AG08396 (cell line): ENCODE measurements around the gene NFE2L3.
"Not testable (repeated sequence)": the region's sequence is repeated elsewhere in the genome, so short reads cannot be mapped to it uniquely, and the experiment has no call there.

Source experiments
- DNase-seq: peaks from one replicate; pipeline ENCODE4 v3.0.0; 2012; ENCODE audit warnings: low spot score, mixed read lengths

NFE2L3 gene

GRCh38 chr7:26167303-26167934 is 15.4 kb downstream of the NFE2L3 start:
- no peak for DNase-seq

GRCh38 chr7:26168458-26169023 is 16.5 kb downstream of the NFE2L3 start:
- DNase-seq = no peak

GRCh38 chr7:26169271-26169670 is 17.3 kb downstream of the NFE2L3 start:
- no peak for DNase-seq

- no peak for DNase-seq
These were observed 18.7 kb downstream of the NFE2L3 start for GRCh38 chr7:26170663-26171062.

GRCh38 chr7:26171601-26172000 is 19.6 kb downstream of the NFE2L3 start:
- no peak for DNase-seq

GRCh38 chr7:26172048-26172447 is 20.1 kb downstream of the NFE2L3 start:
- DNase-seq = no peak

- not testable (repeated sequence) for DNase-seq
These were observed 23.9 kb downstream of the NFE2L3 start for GRCh38 chr7:26175903-26176302.

GRCh38 chr7:26176696-26177095 is 24.7 kb downstream of the NFE2L3 start:
- not testable (repeated sequence) for DNase-seq

GRCh38 chr7:26177269-26177668 is 25.3 kb downstream of the NFE2L3 start:
- not testable (repeated sequence) for DNase-seq

- no peak for DNase-seq
These were observed 26.4 kb downstream of the NFE2L3 start for GRCh38 chr7:26178272-26178960.

GRCh38 chr7:26179422-26179821 is 27.4 kb downstream of the NFE2L3 start:
- no peak for DNase-seq

GRCh38 chr7:26179826-26180497 is 28.0 kb downstream of the NFE2L3 start:
- DNase-seq = no peak

GRCh38 chr7:26180792-26181198 is 28.8 kb downstream of the NFE2L3 start:
- no peak for DNase-seq

GRCh38 chr7:26181474-26182227 is 29.7 kb downstream of the NFE2L3 start:
- no peak for DNase-seq

- DNase-seq = no peak
These were observed 30.3 kb downstream of the NFE2L3 start for GRCh38 chr7:26182283-26182682.

GRCh38 chr7:26182706-26183105 is 30.7 kb downstream of the NFE2L3 start:
- no peak for DNase-seq

GRCh38 chr7:26183545-26184280 is 31.7 kb downstream of the NFE2L3 start:
- no peak for DNase-seq

- not testable (repeated sequence) for DNase-seq
These were observed 32.5 kb downstream of the NFE2L3 start for GRCh38 chr7:26184281-26185101.

- no peak for DNase-seq
These were observed 33.3 kb downstream of the NFE2L3 start for GRCh38 chr7:26185131-26185843.

GRCh38 chr7:26185844-26186180 is 33.8 kb downstream of the NFE2L3 start:
- DNase-seq = no peak
